GM23338 (cell line): ENCODE results near the gene EFCAB6. TPM values are rescaled to one million over a fixed set of nuclear protein-coding genes. Genes with fewer than 3 reads are reported as not detected.

ENCODE experiments used
- ATAC-seq: fragments of 200-7000 bp; cut with Tn5 transposase; 3 replicates; pipeline ENCODE4 v1.9.1; 2020
- DNase-seq: peaks from one replicate; pipeline ENCODE4 v3.0.0-alpha.2; 2015; ENCODE audit warnings: low spot score
- H2AFZ ChIP-seq: fragments of 200-600 bp; sonication (generic); 2 replicates; pipeline ENCODE4 v1.8.0; 2016; ENCODE audit warnings: antibody characterized with exemption, mild to moderate bottlenecking, moderate library complexity
- H3F3A ChIP-seq: fragments of 200-600 bp; sonication (generic); replicated peaks from 2 replicates; pipeline ENCODE4 v1.8.0; 2017; ENCODE audit warnings: antibody characterized with exemption, mixed run types, low read depth
- H3K27ac ChIP-seq: fragments of 200-600 bp; sonication (generic); 2 replicates; pipeline ENCODE4 v1.6.1; 2016; ENCODE audit warnings: low read depth
- H3K27me3 ChIP-seq: fragments of 200-600 bp; sonication (generic); 2 replicates; pipeline ENCODE4 v1.8.0; 2016; ENCODE audit warnings: mild to moderate bottlenecking, mixed run types, moderate library complexity; ENCODE audit not compliant: insufficient read depth
- H3K36me3 ChIP-seq: fragments of 200-600 bp; sonication (generic); 2 replicates; pipeline ENCODE4 v1.8.0; 2016; ENCODE audit warnings: mild to moderate bottlenecking; ENCODE audit not compliant: insufficient read depth
- H3K4me1 ChIP-seq: fragments of 200-600 bp; sonication (generic); 2 replicates; pipeline ENCODE4 v1.8.0; 2016; ENCODE audit warnings: mild to moderate bottlenecking, moderate library complexity; ENCODE audit not compliant: insufficient read depth
- H3K4me2 ChIP-seq: fragments of 200-600 bp; sonication (generic); 2 replicates; pipeline ENCODE4 v1.7.1; 2017; ENCODE audit warnings: mixed run types
- H3K4me3 ChIP-seq: fragments of 200-600 bp; sonication (generic); 2 replicates; pipeline ENCODE4 v1.6.1; 2016; ENCODE audit warnings: mixed run types
- H3K79me2 ChIP-seq: fragments of 200-600 bp; sonication (generic); replicated peaks from 2 replicates; pipeline ENCODE4 v1.8.0; 2017; ENCODE audit warnings: mild to moderate bottlenecking; ENCODE audit not compliant: insufficient read depth
- H3K9me2 ChIP-seq: fragments of 200-600 bp; sonication (generic); 2 replicates; pipeline ENCODE4 v1.8.0; 2017; ENCODE audit not compliant: insufficient read depth
- H4K20me1 ChIP-seq: fragments of 200-600 bp; sonication (generic); replicated peaks from 2 replicates; pipeline ENCODE4 v1.8.0; 2017; ENCODE audit warnings: mild to moderate bottlenecking; ENCODE audit not compliant: insufficient read depth
- H3K27ac Mint-ChIP-seq: 2 replicates; pipeline ENCODE4 v1.8.0; 2020; ENCODE audit warnings: inconsistent platforms, mild to moderate bottlenecking, moderate library complexity, mixed read lengths
- H3K27me3 Mint-ChIP-seq: 3 replicates; pipeline ENCODE4 v1.8.0; 2022; ENCODE audit warnings: low read depth, mild to moderate bottlenecking, moderate library complexity, mixed read lengths, inconsistent platforms; ENCODE audit not compliant: insufficient read depth, poor library complexity
- H3K36me3 Mint-ChIP-seq: 3 replicates; pipeline ENCODE4 v1.8.0; 2021; ENCODE audit warnings: low read depth, mild to moderate bottlenecking, inconsistent platforms, moderate library complexity, mixed read lengths
- H3K4me1 Mint-ChIP-seq: 3 replicates; pipeline ENCODE4 v1.8.0; 2020; ENCODE audit warnings: mild to moderate bottlenecking, inconsistent platforms, mixed read lengths
- H3K4me3 Mint-ChIP-seq: 3 replicates; pipeline ENCODE4 v1.8.0; 2021; ENCODE audit warnings: moderate library complexity, mild to moderate bottlenecking, inconsistent platforms, mixed read lengths
- H3K9me3 Mint-ChIP-seq: 3 replicates; pipeline ENCODE4 v1.8.0; 2020; ENCODE audit warnings: moderate library complexity, mild to moderate bottlenecking, inconsistent platforms, mixed read lengths
- CREB1 ChIP-seq: fragments of 250-450 bp; sonication (Bioruptor Pico); IDR thresholded peaks from 2 replicates; pipeline ENCODE4 v1.5.0; 2020; ENCODE audit warnings: low read depth, mild to moderate bottlenecking, moderate library complexity
- ETS1 ChIP-seq: IDR thresholded peaks from 2 replicates; pipeline ENCODE4 v1.6.1; 2016; ENCODE audit warnings: antibody characterized with exemption
- EZH2phosphoT487 ChIP-seq: fragments of 200-600 bp; sonication (generic); IDR thresholded peaks from one replicate; pipeline ENCODE4 v1.8.1; 2018; ENCODE audit warnings: antibody characterized with exemption; ENCODE audit not compliant: unreplicated experiment
- JUNB ChIP-seq: IDR thresholded peaks from one replicate; pipeline ENCODE4 v1.6.1; 2016; ENCODE audit warnings: antibody characterized with exemption; ENCODE audit not compliant: unreplicated experiment
- NANOG ChIP-seq: IDR thresholded peaks from 2 replicates; pipeline ENCODE4 v1.6.1; 2016; ENCODE audit warnings: antibody characterized with exemption, borderline replicate concordance
- POLR2AphosphoS5 ChIP-seq: IDR thresholded peaks from 2 replicates; pipeline ENCODE4 v1.6.1; 2016; ENCODE audit warnings: antibody characterized with exemption, low read depth
- REST ChIP-seq: IDR thresholded peaks from one replicate; pipeline ENCODE4 v1.6.1; 2018; ENCODE audit warnings: antibody characterized with exemption; ENCODE audit not compliant: unreplicated experiment
- STAT1 ChIP-seq: IDR thresholded peaks from one replicate; pipeline ENCODE4 v1.6.1; 2016; ENCODE audit warnings: antibody characterized with exemption; ENCODE audit not compliant: unreplicated experiment
- ZNF114 ChIP-seq: fragments of 250-450 bp; sonication (Bioruptor Pico); IDR thresholded peaks from 2 replicates; pipeline ENCODE4 v1.5.0; 2020; ENCODE audit warnings: mild to moderate bottlenecking, moderate library complexity
- ZNF331 ChIP-seq: fragments of 250-450 bp; sonication (Bioruptor Pico); IDR thresholded peaks from 2 replicates; pipeline ENCODE4 v1.5.0; 2020; ENCODE audit warnings: low read depth, mild to moderate bottlenecking, moderate library complexity
- polyA plus RNA-seq: library from polyadenylated mRNA; unstranded; fragments of >200 nt; fragmentation: Nextera tagmentation; extraction: Ambion mirVana; gene quantifications from 2 replicates; pipeline ENCODE4 v1.2.1, GENCODE V29; 2016
- total RNA-seq: library from RNA; depleted of rRNA; stranded (reverse); fragments of >200 nt; shearing (Covaris generic); gene quantifications from 2 replicates; pipeline ENCODE4 v1.2.3, GENCODE V29; 2014
- TF ChIP-seq, protein P1 (sequence below): fragments of 250-450 bp; sonication (Bioruptor Pico); IDR thresholded peaks from 2 replicates; pipeline ENCODE4 v1.5.0; 2020; ENCODE audit warnings: mild to moderate bottlenecking, moderate library complexity

The EFCAB6 gene
- total and polyA plus RNA-seq, 2 experiments from 2014 or later, result 1.1 to 1.8 TPM

DNA sequence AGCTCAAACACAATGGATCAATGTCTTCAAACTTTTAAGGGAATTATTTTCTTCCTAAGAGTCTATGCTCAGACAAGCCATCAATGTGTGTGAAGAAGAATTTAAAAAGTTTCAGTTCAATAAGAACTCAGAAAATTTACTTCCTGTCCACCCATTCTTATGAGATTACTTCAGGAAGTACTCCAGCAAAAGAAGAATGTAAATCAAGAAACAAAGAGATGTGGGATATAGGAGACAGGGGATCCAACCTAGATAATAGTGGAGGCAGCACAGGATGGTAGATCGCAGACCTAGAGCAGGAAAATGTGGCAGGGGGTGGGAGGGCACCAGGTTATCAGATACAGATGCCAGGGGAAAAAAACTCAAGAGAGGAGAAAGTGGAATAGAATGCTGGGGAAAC, 229.7 kb downstream of the EFCAB6 start:
- Histone ChIP-seq H4K20me1 (no peaks in the 10 kb centered on the region), H3K9me2 (no peaks in the 10 kb centered on the region), H3K4me1 (peaks cover 16% of the 10 kb centered on the region), H3F3A (no peaks in the 10 kb centered on the region), H3K4me3 (no peak overlapping the region), H2AFZ (no peak overlapping the region), H3K27ac (no peak overlapping the region), H3K27me3 (no peaks in the 10 kb centered on the region), H3K79me2 (no peaks in the 10 kb centered on the region), H3K4me2 (no peak overlapping the region), H3K36me3 (no peaks in the 10 kb centered on the region)
- ATAC-seq (no peak), DNase-seq (no peak)
- Mint-ChIP-seq H3K27me3 (peaks cover 3% of the 10 kb centered on the region), H3K4me3 (no peak overlapping the region), H3K27ac (no peak overlapping the region), H3K36me3 (peaks cover 5% of the 10 kb centered on the region; the same call in 2 of the 3 replicates), H3K9me3 (peaks cover 26% of the 10 kb centered on the region), H3K4me1 (no peaks in the 10 kb centered on the region; the same call in 1 of the 3 replicates)
- no peak for TF ChIP-seq ZNF331 (CRISPR knock-in tag)
- TF ChIP-seq CREB1 (CRISPR knock-in tag), result no peak
- TF ChIP-seq ETS1, result no peak

DNA sequence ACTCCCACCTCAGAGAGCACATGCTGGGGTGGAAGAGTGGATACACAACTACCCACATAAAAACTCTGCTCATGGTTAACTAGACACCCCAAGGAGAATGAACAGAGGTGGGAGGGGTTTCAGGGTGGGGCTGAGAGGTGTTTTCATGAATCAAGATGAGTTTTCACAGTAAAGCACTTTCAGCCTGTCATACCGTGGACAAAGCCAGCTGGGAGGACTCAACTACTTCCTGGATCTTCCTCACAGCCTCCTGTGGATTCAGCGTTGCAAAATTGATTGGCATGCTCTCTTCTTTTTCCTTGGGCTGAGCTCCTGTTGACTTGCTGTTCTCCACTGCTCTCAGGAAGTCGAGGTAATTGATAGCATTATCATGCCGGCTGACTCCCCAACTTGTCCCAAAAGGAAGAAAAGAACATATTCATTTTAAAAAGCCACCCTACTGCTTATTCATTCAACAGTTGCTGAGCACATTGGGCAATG, 231.8 kb downstream of the EFCAB6 start:
- H3K4me2 ChIP-seq, result 0 out of 2 replicates have a peak overlapping the region, but pooled peaks have one; percentile 29
- peaks cover 5% of the 10 kb centered on the region; the same call in 1 of the 3 replicates for H3K36me3 Mint-ChIP-seq
- H2AFZ ChIP-seq, result no peak overlapping the region
- H3K79me2 ChIP-seq, result no peaks in the 10 kb centered on the region
- H4K20me1 ChIP-seq, result no peaks in the 10 kb centered on the region
- H3K27ac ChIP-seq, result no peak overlapping the region
- no peaks in the 10 kb centered on the region for H3K36me3 ChIP-seq
- peaks cover 16% of the 10 kb centered on the region for H3K4me1 ChIP-seq
- peaks cover 22% of the 10 kb centered on the region for H3K9me3 Mint-ChIP-seq
- H3K27me3 Mint-ChIP-seq, result peaks cover 2% of the 10 kb centered on the region
- peaks cover 3% of the 10 kb centered on the region; the same call in 2 of the 3 replicates for H3K4me1 Mint-ChIP-seq
- H3F3A ChIP-seq, result no peaks in the 10 kb centered on the region
- no peaks in the 10 kb centered on the region for H3K9me2 ChIP-seq
- H3K27me3 ChIP-seq, result no peaks in the 10 kb centered on the region
- no peak overlapping the region for H3K27ac Mint-ChIP-seq
- no peak for ATAC-seq
- DNase-seq, result no peak
- no peak overlapping the region for H3K4me3 ChIP-seq
- H3K4me3 Mint-ChIP-seq, result no peak overlapping the region; the same call in 2 of the 3 replicates
- no peak for TF ChIP-seq ZNF331 (CRISPR knock-in tag)
- no peak for TF ChIP-seq STAT1
- TF ChIP-seq POLR2AphosphoS5, result no peak
- TF ChIP-seq EZH2phosphoT487, result no peak
- no peak for TF ChIP-seq REST
- no peak for TF ChIP-seq NANOG
- TF ChIP-seq ZNF114 (CRISPR knock-in tag), result no peak
- TF ChIP-seq CREB1 (CRISPR knock-in tag), result no peak
- TF ChIP-seq JUNB, result no peak
- TF ChIP-seq, protein P1, sequence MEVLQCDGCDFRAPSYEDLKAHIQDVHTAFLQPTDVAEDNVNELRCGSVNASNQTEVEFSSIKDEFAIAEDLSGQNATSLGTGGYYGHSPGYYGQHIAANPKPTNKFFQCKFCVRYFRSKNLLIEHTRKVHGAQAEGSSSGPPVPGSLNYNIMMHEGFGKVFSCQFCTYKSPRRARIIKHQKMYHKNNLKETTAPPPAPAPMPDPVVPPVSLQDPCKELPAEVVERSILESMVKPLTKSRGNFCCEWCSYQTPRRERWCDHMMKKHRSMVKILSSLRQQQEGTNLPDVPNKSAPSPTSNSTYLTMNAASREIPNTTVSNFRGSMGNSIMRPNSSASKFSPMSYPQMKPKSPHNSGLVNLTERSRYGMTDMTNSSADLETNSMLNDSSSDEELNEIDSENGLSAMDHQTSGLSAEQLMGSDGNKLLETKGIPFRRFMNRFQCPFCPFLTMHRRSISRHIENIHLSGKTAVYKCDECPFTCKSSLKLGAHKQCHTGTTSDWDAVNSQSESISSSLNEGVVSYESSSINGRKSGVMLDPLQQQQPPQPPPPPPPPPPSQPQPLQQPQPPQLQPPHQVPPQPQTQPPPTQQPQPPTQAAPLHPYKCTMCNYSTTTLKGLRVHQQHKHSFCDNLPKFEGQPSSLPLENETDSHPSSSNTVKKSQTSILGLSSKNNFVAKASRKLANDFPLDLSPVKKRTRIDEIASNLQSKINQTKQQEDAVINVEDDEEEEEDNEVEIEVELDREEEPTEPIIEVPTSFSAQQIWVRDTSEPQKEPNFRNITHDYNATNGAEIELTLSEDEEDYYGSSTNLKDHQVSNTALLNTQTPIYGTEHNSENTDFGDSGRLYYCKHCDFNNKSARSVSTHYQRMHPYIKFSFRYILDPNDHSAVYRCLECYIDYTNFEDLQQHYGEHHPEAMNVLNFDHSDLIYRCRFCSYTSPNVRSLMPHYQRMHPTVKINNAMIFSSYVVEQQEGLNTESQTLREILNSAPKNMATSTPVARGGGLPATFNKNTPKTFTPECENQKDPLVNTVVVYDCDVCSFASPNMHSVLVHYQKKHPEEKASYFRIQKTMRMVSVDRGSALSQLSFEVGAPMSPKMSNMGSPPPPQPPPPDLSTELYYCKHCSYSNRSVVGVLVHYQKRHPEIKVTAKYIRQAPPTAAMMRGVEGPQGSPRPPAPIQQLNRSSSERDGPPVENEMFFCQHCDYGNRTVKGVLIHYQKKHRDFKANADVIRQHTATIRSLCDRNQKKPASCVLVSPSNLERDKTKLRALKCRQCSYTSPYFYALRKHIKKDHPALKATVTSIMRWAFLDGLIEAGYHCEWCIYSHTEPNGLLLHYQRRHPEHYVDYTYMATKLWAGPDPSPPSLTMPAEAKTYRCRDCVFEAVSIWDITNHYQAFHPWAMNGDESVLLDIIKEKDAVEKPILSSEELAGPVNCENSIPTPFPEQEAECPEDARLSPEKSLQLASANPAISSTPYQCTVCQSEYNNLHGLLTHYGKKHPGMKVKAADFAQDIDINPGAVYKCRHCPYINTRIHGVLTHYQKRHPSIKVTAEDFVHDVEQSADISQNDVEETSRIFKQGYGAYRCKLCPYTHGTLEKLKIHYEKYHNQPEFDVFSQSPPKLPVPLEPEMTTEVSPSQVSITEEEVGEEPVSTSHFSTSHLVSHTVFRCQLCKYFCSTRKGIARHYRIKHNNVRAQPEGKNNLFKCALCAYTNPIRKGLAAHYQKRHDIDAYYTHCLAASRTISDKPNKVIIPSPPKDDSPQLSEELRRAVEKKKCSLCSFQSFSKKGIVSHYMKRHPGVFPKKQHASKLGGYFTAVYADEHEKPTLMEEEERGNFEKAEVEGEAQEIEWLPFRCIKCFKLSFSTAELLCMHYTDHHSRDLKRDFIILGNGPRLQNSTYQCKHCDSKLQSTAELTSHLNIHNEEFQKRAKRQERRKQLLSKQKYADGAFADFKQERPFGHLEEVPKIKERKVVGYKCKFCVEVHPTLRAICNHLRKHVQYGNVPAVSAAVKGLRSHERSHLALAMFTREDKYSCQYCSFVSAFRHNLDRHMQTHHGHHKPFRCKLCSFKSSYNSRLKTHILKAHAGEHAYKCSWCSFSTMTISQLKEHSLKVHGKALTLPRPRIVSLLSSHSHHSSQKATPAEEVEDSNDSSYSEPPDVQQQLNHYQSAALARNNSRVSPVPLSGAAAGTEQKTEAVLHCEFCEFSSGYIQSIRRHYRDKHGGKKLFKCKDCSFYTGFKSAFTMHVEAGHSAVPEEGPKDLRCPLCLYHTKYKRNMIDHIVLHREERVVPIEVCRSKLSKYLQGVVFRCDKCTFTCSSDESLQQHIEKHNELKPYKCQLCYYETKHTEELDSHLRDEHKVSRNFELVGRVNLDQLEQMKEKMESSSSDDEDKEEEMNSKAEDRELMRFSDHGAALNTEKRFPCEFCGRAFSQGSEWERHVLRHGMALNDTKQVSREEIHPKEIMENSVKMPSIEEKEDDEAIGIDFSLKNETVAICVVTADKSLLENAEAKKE (CRISPR knock-in tag), result no peak
